Measurements from ENCODE around the gene KCTD20. TPM values are rescaled to one million over a fixed set of nuclear protein-coding genes. Genes with fewer than 3 reads are reported as not detected.
"Not testable (repeated sequence)": the region's sequence is repeated elsewhere in the genome, so short reads cannot be mapped to it uniquely, and the experiment has no call there.

KCTD20 gene
- 10 to 100 TPM; 49.4 to 54.5 (median 51.9) TPM for polyA plus RNA-seq (ENCODE audit: insufficient read length in 4 of 4)

DNA sequence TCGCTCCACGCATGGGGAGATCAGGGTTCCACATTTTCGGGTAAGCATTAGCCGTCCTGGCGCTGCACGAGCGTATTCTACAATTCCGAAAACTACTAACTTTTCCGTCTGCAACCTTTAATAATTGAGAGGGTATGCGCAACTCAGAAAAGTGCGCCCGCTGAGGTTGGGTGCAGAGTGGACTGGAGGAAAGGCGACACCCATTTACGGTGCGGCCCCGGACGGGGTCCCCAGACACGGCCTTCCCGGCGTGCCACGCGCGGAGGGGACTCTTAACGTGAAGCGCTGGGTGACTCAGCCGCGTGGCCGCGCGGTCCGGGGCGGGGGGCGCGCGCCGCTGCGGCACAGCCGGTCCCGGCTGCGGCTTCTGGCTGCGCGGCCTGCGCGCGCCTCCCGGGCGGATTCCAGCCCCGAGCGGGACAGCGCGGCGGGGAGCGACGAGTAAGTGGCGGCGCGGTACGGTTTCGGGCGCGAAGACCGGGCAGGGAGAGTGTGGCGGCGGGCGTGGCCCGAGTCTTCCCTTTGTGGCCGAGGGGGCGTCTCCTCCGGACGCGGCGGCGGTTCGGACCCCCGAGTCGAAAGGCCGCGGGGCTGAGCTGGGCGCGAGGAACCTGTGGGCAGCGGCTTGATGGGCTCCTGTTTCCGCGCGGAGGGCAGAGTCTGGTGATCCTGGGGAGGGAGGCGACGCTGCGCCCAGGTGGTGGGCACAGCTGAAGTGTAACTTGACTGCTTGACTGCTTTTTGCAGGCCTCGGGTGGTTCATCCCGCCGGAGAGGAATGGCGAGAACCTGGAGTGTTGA, at the start of gene KCTD20, which contains the start of gene PXT1:
KCTD20 (plus strand) TSS at position 330 of the 800 bp plus-strand sequence. CDS start 27,098 bp downstream, outside the sequence.
PXT1 (minus strand) TSS at position 184 of the 800 bp plus-strand sequence. CDS start 16,772 bp downstream, outside the sequence.
- DNase-seq (ENCODE audit: low read depth in 4 of 4, low spot score in 3 of 4): peak; percentile 78 to 87 (median 81)

DNA sequence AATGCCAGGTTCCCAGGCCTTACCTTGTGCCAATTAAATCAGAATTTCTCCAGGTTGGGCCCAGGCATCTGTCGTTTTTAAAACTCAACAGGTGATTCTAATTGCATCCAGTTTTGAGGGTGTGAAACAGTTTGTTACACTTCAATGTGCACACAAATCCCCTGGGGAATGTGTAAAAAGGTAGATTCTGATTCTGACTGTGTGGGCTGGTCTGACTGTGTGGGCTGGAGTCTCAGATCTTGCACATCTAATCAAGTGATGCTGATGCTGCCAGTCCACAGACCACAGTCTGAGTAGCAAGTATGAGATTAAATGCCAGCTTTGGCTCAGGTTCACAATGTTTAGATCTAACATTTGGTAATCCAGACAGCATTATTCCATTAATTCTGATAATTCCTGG, 42.8 kb upstream of the KCTD20 start:
- DNase-seq (ENCODE audit: low read depth in 4 of 4, low spot score in 3 of 4): no peak

DNA sequence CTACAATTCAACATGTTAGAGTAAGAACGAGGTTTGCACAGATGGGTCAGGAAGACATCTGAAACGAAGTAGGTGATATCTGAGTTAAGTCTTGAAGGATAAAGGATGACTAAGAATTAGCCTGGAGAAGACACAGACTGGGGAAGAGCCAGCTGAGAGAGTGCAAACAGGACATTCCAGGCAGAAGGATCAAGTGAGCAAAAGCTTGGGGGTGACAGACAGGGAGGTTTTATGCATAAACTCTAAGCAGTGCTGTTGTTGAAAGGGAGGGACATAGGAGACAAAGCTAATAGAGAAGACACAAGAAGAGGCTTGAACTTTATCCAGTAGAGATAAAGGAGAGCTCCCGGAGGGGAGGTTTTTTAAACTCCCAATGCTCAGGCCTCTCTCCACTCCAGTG, 40.3 kb upstream of the KCTD20 start:
- no peak for DNase-seq (ENCODE audit: low read depth in 4 of 4, low spot score in 3 of 4)

DNA sequence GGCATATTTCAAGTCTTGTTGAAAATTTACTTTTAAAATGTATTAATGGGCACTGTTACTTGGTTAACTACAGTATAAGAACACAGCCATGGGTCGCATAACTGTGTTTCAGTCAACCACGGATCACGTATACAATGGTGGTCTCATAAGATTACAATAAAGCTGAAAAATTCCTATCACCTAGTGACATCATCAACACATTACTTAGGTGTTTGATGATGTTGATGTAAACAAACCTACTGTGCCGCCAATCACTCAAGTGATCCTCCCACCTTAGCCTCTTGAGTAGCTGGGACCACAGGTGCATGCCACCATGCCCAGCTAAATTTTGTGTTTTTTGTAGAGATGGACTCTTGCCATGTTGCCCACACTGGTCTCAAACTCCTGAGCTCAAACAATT, 38.6 kb upstream of the KCTD20 start:
- no peak for DNase-seq (ENCODE audit: low read depth in 4 of 4, low spot score in 3 of 4)

DNA sequence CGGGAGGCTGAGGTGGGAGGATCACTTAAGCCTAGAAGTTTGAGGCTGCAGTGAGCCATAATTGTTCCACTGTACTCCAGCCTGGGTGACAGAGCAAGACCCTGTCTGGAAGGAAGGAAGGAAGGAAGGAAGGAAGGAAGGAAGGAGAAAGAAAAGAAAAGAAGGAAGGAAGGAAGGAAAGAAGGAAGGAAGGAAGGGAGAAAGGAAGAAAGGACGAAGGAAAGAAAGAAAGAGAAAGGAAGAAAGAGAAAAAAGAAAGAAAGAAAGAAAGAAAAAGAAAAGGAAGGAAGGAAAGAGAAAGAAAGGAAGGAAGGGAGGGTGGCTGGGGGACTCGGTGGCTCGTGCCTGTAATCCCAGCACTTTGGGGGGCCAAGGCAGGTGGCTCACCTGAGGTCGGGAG, 33.1 kb upstream of the KCTD20 start:
- not testable (repeated sequence) for DNase-seq (ENCODE audit: low read depth in 4 of 4, low spot score in 3 of 4)

DNA sequence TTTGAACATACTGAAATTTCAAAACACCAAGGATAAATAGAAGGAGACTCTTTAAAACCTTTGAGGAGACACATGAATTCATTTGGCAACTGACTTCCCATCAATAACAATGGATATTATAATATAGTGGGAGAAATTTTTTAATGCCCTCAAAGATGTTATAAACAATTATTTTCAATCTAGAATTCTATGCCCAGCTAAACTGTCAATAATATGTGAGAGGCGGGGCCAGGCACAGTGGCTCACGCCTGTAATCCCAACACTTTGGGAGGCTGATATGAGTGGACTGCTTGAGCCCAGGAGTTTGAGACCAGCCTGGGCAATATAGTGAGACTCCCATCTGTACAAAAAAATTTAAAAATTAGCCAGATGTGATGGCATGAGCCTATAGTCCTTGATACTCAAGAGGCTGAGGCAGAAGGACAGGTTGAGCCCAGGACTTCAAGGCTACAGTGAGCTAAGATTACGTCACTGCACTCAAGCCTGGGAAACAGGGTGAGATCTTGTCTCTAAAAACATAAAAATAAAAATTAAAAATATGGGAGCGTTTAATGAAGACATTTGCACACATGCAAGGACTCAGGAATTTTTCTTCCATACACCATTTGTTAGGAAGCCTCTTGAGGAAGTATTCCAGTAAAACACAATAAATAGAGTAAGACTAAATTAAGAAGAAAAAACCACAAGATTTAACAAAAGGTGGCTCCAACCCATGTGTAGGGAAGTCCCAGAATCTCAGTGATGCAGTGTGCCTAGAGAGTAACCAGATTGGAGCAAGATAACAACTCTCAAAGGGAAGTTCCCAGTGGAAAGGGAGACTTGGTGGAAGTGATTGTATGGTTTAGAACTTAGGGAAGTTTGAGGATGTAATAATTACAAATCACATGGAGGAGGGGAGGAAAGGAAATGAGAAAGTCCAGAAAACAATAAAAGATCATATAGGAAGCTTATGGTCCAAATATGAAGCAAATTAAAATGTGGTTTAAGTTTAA, 29.0 kb upstream of the KCTD20 start:
- no peak for DNase-seq (ENCODE audit: low read depth in 4 of 4, low spot score in 3 of 4)

DNA sequence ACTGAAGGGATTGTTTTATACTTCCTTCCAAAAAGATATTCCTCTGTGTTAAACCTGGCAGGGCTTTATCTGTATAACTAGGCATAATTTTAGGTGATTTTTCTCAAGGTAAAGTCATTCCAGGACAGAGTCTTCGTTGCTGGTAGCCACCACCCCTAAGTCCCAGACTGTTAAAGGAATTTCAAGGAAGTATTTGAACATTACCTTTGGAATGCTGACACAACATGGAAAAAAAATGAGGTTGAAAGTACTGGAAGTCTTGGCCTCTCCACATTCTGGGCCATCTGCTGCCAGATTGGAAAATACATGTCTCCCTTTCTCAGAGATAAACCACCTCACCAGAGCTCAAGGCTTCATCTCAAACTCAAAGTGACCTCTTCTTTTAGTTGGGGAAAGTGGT, 28.3 kb upstream of the KCTD20 start:
- DNase-seq (ENCODE audit: low read depth in 4 of 4, low spot score in 3 of 4): no peak

DNA sequence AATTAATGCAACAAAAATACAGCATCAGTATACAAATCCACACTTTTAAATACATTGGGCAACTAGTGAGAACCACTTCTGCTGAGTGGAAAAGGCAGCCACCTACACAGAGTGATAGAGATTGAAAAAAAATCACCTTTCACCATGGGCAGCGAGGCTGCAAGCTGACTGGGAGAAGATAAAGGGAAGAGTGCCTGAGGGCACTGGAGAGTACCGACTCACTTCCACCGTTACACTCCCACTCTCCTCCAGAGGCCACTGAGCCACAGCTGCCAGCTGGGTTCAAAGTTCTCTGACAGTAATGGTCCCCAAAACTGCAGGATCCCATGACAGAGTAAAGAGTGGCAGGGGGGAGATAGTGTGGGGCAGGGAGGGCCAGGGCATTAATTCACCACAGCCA, 24.2 kb upstream of the KCTD20 start:
- no peak for DNase-seq (ENCODE audit: low read depth in 4 of 4, low spot score in 3 of 4)

DNA sequence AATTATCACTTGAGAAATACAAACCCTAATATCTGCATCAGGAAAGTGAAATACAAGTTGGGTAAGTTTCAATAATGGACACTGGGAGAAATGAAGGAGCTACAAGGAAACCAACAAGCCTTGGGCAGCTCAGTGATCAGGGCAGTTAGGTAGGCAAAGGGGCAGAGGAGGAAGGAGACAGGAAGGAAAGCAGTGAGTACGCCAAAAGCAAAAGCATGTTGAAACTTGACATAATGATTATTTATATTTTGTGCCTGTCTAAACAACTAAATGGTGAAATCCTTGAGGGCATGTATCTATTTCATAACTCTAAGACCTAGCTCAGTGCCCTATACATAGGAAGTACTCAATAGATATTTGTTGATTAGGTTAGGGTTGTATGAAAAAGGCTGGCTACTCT, 23.5 kb upstream of the KCTD20 start:
- no peak for DNase-seq (ENCODE audit: low read depth in 4 of 4, low spot score in 3 of 4)

DNA sequence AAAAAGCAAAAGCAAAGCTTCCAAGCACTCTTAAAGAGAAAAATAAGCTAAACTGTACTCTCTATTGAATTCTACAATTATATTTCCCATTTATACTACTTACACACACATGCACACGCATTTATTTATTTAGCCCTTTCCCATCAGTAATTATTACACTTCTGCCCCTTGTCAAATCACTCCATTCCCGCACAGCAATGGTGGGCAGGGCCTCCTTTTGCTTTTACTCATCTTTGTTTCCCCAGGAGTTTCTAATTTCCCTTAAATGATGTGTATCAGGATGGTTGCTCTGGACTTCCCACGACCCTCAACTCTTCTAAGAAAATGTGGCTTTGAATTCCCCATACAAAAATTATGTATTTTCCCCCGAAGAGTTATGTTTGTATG, 20.1 kb upstream of the KCTD20 start:
- no peak for DNase-seq (ENCODE audit: low read depth in 4 of 4, low spot score in 3 of 4)

DNA sequence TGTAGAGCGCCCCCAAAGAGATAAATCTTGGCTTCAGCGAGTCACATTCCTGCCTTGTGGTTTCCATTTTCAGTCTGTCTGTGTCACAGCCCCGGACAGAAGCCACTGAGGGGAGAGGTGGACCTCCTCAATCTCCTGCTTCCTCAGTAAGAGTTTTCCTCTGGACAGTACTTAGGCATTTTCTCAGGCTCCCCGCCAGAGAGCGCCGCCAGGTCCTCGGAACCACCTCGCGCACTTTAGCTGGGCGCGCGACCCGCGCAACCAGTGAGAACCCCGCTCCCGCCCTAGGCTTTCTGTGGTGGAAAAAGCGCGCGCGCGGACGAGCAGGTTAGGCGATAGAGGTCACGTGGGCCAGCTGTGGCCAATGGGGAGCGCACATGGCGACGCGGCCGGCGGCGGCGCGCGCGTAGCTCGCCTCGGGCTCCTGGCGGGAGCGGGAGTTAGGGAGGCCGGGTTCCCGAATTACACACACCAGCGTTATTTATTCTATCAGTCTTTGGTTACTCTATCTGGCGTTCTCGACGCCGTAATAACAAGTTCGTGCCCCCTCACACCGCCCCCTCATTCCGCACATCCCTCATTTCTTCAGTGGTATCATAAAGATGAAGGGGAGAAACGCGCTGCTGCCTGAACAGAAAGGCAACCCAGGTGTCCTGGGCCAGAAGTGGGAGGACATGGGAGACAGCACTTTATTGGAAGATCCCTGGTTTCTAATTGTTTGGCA, 19.5 kb upstream of the KCTD20 start:
- peak; percentile 93 to 97 (median 96) for DNase-seq (ENCODE audit: low read depth in 4 of 4, low spot score in 3 of 4)

DNA sequence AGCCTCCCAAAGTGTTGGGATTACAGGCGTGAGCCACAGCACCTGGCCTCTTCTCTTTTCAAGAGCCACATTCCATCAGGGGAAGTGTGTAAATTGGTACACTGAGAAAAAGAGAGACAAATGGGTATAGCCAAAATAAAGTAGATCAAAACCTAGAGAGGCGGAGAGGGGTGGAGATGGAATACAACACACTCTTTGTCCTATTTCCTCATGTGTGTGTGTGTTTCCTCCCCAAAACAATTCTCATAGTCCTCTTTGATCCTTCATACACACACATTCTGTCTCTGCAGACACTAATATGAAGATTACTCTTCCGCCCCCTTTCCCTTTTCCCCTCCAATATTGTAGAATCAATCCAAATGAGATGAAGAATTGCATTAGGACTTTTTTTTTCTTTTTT, 16.2 kb upstream of the KCTD20 start:
- DNase-seq (ENCODE audit: low read depth in 4 of 4, low spot score in 3 of 4): no peak

DNA sequence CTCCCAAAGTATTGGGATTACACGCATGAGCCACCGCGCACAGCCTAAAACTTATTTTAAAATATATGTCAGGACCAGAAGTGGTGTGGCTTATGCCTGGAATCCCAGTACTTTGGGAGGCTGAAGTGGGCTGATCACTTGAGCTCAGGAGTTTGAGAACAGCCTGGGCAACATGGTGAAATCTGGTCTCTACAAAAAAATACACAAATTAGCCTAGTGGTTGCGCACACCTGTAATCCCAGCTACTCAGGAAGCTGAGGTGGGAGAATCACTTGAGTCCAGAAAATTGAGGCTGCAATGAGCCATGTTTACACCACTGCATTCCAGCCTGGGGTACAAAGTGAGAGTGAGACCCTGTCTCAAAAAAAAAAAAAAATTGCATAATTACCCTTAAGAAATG, 13.9 kb upstream of the KCTD20 start:
- no peak for DNase-seq (ENCODE audit: low read depth in 4 of 4, low spot score in 3 of 4)

DNA sequence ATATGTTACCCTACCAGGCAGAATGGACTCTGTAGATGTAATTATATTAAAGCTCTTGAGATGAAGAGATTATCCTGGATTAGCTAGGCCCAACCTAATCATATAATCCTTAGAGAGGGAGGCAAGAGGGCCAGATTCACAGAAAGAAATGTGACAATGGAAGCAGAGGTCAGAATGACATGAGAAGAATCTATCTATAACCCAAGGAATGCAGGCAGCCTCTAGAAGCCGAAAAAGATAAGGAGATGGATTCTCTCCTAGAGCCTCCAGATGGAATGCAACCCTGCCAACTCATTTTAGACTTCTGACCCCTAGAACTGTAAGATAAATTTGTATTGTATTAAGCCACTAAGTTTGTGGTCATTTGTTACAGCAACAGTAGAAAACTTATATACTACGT, 12.4 kb upstream of the KCTD20 start:
- no peak for DNase-seq (ENCODE audit: low read depth in 4 of 4, low spot score in 3 of 4)

DNA sequence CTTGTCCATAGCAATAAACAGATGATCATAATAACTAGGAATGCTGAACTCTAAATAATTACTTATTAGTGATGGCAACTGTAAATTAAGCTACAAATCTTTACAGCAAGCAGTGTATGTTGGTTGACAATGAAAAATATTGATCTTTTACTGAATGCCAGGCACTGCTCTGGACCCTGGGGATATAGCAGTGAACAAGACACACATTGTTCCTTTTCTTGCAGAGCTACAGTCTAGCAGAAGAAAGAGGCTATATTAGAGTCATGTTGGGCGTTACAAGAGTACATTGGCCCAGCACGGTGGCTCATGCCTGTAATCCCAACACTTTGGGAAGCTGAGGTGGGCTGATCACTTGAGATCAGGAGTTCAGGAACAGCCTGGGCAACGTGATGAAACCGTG, 11.6 kb upstream of the KCTD20 start:
- DNase-seq (ENCODE audit: low read depth in 4 of 4, low spot score in 3 of 4): no peak

DNA sequence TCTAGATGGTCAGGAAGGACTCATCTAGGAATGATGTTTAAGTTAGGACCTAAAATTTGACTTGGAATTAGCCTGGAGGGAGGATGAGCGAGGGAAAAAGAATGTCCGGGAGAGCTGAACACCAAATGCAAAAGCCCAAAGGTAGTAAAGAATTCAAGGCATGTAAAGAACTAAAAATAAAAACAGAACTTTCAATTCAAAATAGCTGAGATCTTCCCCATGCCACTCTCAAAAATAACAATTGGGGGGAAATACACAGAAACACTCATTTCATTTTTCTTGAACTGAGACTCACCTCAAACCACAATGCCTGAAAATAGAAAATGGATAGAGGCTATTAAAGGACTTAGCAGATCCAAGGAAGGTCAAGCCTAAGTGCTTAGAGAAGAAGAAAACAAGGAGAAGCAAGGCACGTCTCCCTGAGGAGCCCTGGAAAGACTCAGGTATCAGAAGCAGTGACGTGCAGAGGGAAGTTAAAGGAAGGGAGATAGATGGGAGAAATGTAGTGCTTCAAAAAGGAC, 10.6 kb upstream of the KCTD20 start:
- DNase-seq (ENCODE audit: low read depth in 4 of 4, low spot score in 3 of 4): no peak

DNA sequence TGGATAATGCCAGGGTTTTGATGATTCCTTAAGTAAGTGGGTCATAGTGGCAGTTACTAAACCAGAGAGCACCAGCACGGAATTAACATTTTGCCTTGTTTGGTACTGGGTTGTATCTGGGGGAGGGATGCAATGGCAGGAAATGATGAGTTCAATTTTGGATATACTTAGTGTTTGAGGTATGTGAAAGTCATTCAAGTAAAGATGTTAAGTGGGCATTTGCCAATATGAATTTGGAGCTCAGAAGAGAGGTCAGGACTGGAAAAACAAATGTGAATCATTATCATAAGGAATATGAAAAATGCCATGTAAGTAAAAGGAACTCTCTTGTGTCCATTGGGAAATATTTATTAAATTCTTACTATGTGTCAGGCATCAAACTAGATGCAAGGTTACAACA, 6.3 kb upstream of the KCTD20 start:
- DNase-seq (ENCODE audit: low read depth in 4 of 4, low spot score in 3 of 4): no peak

DNA sequence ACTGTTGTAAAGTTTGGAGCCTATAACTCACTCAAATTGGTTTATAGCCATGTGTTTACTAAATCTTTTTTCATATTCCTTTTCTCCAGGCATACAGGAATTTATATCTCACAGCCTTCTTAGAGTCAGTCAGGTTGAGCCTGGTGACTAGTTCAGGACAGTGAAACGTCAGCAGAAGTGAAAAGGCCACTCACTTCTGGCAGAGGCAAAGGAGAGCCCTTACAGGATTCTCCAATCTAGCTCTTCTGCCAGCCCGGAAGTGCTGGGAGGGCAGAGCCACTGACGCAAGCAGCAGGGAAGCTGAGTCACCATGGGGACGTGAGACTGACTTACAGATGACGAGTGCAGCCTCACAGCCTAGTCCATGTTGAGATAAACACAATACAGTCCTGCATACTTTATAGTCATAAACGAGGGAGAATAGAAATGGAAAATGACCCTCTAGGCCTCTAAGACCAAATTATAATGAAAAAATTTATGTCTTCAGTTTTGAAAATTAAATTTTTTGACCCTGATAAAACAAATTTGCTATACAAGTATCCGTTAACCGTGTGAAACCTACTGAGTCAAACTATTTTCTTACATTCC, 1.4 kb upstream of the KCTD20 start:
- no peak for DNase-seq (ENCODE audit: low read depth in 4 of 4, low spot score in 3 of 4)

DNA sequence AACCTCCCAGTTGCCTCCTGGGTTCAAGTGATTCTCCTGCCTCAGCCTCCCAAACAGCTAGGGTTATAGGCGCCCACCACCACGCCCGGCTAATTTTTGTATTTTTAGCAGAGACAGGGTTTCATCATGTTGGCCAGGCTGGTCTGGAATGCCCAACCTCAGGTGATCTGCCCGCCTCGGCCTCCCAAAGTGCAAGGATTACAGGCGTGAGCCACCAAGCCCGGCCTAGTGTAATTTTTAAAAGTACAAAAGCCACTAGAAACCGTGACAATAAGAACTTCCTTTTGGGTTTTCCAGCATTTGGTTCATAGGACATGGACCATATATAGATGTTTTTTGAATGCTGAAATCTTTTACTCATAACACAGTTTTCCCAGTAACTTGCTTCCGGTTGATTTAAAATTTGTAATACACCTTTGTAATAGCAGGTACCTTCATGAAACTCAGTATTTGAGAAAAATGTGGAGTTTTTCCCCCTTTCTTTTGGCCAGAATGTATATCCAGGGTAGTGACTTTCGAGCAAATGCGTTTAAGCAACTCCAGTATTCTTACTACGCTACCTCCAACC, 613 bp upstream of the KCTD20 start:
- no peak for DNase-seq (ENCODE audit: low read depth in 4 of 4, low spot score in 3 of 4)
